ENCODE data around the gene UVSSA.
A peak's percentile ranks its signal among the peaks of the same experiment; 100 is the strongest.
"Not testable (repeated sequence)": the region's sequence is repeated elsewhere in the genome, so short reads cannot be mapped to it uniquely, and the experiment has no call there.

The UVSSA gene

GRCh38 chr4:1331591-1332353 is 15.2 kb upstream of the UVSSA start:
- DNase-seq = no peak

- DNase-seq = no peak
Measured at GRCh38 chr4:1332686-1333085, 14.3 kb upstream of the UVSSA start.

- DNase-seq = no peak
Measured at GRCh38 chr4:1333256-1333655, 13.8 kb upstream of the UVSSA start.

GRCh38 chr4:1333851-1334578 is 13.0 kb upstream of the UVSSA start:
- not testable (repeated sequence) for DNase-seq

- no peak for DNase-seq
Measured at GRCh38 chr4:1334579-1334895, 12.5 kb upstream of the UVSSA start.

GRCh38 chr4:1335193-1335883 is 11.7 kb upstream of the UVSSA start:
- peak; percentile 57 for DNase-seq

GRCh38 chr4:1336088-1336491 is 10.9 kb upstream of the UVSSA start:
- DNase-seq = no peak

- DNase-seq = peak; percentile 78
Measured at GRCh38 chr4:1337376-1337831, 9.6 kb upstream of the UVSSA start.

GRCh38 chr4:1337951-1338751 is 8.9 kb upstream of the UVSSA start:
- DNase-seq = no peak

- no peak for DNase-seq
Measured at GRCh38 chr4:1338752-1339414, 8.1 kb upstream of the UVSSA start.

- no peak for DNase-seq
Measured at GRCh38 chr4:1339489-1339888, 7.5 kb upstream of the UVSSA start.

GRCh38 chr4:1340181-1340747 is 6.7 kb upstream of the UVSSA start:
- DNase-seq = no peak

GRCh38 chr4:1340861-1341260 is 6.1 kb upstream of the UVSSA start:
- DNase-seq = no peak

- no peak for DNase-seq
Measured at GRCh38 chr4:1342003-1342402, 5.0 kb upstream of the UVSSA start.

- no peak for DNase-seq
Measured at GRCh38 chr4:1344696-1345095, 2.3 kb upstream of the UVSSA start.

GRCh38 chr4:1345903-1346780 is 866 bp upstream of the UVSSA start:
- DNase-seq = peak; percentile 45

GRCh38 chr4:1347410-1347864 is 429 bp downstream of the UVSSA start:
- DNase-seq = peak; percentile 73

GRCh38 chr4:1348014-1348513 is 1.1 kb downstream of the UVSSA start:
- DNase-seq = no peak

GRCh38 chr4:1348746-1349145 is 1.7 kb downstream of the UVSSA start:
- no peak for DNase-seq

GRCh38 chr4:1349359-1350168 is 2.6 kb downstream of the UVSSA start:
- DNase-seq = no peak

All from activated CD4-positive, alpha-beta T cell treated with anti-CD3 and anti-CD28 coated beads, Interleukin-10, Interleukin-2, amounts not matched to agents 100 ng/mL and 50 ng/mL, durations not matched to agents 16 hours and 8 hours (primary cell).